VCaP (cell line): ENCODE data around the gene LCN12.

ENCODE experiments used
- H3K27ac ChIP-seq: fragments of 450-650 bp; 2 replicates; pipeline ENCODE4 v1.5.1; 2017
- CTCF ChIP-seq: fragments of 450-650 bp; conservative IDR thresholded peaks from 2 replicates; pipeline ENCODE4 v1.5.1; 2017; ENCODE audit warnings: mild to moderate bottlenecking, moderate library complexity

The LCN12 gene

GRCh38 chr9:136969150-136969549, 17.1 kb downstream of the LCN12 start:
- no peak for TF ChIP-seq CTCF
- H3K27ac ChIP-seq, result no peak overlapping the region

GRCh38 chr9:136969774-136970173, 17.7 kb downstream of the LCN12 start:
- no peak for TF ChIP-seq CTCF
- no peak overlapping the region for H3K27ac ChIP-seq

- no peak for TF ChIP-seq CTCF
- H3K27ac ChIP-seq, result no peak overlapping the region
These were observed 18.3 kb downstream of the LCN12 start for GRCh38 chr9:136970361-136970760.

DNA sequence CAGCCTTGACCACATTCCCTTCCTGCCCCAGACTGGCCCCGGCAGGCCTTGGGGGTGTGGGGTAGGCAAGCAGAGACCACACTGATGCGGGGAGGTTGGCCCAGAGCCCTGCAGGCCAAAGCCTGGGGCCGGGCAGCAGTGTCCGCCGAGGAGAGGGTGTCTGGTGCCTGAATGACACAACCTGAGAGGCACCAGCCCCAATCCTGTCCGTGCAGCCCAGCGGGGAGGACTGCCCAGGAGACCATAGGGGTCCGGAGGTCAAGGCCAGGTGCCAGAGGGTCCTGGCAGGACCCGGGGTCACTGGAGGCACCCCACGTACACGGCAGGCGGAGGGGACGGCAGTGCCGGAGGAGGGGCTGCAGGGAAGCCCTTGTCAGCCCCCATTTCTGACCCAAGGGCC, 19.7 kb downstream of the LCN12 start:
- no peak overlapping the region for H3K27ac ChIP-seq
- TF ChIP-seq CTCF, result no peak

- TF ChIP-seq CTCF, result no peak
- no peak overlapping the region for H3K27ac ChIP-seq
These were observed 20.3 kb downstream of the LCN12 start for GRCh38 chr9:136972335-136972734.

DNA sequence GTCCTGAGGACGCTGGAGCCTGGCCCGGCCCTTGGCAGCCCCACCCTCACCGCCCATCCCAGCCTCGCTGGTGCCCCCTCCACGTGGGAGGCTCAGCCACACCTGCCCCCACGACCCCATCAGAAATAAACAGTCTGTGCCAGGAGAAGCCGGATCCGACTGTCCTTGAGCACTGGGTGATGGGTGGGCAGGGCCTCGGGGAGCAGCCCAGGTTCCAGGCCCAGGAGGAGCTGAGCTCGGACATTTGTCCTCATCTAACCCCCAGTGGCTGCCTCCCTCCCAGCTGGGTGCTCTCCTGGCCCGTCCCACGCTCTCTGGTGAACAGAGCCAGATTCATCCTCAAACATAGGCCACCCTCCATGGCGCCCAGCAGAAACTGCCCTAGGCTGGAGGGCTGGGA, 20.7 kb downstream of the LCN12 start:
- no peak overlapping the region for H3K27ac ChIP-seq
- TF ChIP-seq CTCF, result no peak

DNA sequence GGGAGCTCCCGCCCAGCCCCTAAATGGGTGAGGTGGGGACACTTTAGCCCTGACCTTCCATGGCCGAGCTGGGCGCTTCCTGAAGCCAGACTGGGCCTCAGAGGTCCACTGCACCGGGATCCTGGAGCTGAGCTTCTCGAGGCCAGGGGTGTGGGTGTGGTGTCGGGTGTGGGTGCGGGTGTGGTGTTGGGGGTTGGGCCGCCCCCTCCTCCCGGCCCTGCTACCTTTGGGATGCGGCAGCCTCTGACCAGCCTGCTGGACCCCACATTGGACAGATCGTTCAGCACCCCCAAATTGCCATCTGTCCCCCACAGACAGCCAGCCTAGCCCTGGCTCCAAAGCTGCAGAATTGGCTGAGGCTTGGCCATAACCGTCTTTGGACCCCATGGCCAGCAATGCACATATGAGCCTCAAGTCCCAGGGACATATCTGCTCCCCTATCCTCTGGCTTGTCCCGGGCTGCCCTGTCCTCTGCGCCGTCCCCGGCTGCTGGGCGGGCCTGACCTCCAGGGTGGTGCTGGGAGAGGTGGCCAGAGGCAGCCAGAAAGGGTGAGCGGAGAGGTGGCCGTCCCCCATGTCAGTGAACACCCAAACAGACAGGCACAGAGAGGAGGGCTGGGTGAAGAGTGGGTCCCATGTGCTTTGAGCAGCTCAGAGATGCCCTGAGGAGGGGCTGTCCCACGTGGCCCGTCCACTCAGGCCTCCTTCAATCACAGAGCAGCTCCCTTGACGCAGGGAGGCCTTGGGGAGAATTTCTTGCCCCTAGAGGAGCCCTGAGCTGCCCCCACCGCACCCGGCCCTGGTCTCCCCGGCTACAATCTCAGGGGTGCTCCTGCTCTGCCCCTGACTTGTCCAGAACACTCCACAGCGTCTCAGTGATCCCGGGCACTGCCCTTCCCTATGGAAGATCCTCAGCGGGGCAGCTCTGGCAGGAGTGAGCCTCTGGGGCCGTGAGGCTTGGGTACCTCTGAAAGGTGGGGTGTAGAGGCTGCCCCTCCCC, 21.8 kb downstream of the LCN12 start:
- no peak overlapping the region for H3K27ac ChIP-seq
- TF ChIP-seq CTCF, result no peak
